ENCODE data around the gene WDR74.
"Not testable (repeated sequence)": the region's sequence is repeated elsewhere in the genome, so short reads cannot be mapped to it uniquely, and the experiment has no call there.

WDR74 gene

DNA sequence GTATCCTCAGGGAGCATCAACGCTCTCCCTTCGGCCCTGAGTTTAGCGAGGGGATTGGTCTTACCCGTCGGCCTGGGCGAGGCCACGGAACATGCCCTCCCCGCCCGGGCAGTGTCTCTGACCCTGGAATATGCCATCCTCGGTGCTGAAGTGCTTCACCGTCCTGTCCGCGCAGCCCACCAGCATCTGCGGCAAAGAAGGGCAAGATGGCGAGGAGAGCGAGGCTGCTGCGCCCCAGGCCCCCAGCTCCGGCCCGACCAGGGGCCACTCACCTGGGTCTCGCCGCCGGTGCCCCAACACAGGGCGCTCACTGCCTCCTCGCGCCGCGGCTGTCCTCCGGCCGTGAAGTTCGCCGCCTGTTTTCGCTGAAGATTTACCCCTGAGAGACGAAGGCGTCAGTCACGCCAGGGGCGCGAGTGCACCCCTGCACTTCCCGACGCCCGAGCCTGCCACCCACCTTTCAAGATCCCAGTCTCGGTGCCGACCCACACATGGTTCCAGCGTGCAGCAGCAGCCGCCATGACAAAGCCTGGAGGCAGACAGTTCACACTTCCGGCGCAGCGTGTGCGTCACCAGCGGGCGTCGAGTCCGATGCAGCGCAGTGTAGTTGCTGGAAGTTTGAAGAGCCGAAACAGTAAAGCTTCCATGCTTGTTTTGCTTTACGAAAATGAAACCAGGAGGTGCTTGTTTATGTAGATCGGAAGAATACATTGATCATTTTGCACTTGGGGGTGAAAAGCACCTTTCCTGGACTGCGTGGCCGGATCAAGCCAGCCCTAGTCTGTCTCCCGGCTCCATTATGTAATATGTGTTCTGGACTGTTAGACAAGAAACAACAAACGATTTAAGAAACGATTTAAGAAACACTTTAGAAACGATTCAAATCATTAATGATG lies at the start of gene WDR74:
Gene WDR74 (minus strand): TSS at position 541 of the 896 bp plus-strand sequence. CDS start 20 bp downstream, at position 521.
- DNase-seq = peak; percentile 92

DNA sequence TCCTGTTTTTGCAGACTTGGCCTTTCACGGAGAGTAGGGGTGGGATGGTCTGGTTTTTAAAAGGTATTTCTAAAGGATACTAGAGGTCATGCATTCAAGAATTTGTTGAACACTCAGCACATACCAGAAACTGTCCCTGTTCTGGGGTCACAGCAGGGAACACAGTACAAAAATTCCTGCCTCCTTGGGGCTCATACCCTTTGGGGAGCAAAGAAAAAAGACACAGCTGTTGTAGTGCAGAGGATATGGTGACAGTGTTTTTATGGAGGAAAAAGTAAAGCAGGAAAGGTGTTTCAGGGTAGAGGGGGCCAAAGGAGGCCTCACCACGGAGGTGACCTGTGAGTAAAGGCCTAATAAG lies 49.7 kb upstream of the WDR74 start:
- DNase-seq = no peak

DNA sequence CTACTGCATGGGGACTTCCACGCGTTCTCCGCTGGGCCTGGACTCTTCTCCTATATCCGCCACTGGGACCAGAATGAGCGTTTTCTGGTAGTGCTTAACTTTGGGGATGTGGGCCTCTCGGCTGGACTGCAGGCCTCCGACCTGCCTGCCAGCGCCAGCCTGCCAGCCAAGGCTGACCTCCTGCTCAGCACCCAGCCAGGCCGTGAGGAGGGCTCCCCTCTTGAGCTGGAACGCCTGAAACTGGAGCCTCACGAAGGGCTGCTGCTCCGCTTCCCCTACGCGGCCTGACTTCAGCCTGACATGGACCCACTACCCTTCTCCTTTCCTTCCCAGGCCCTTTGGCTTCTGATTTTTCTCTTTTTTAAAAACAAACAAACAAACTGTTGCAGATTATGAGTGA lies 49.0 kb upstream of the WDR74 start:
- DNase-seq = no peak

GRCh38 chr11:62885137-62885750 lies 45.9 kb upstream of the WDR74 start:
- DNase-seq = no peak

- no peak for DNase-seq
Measured at GRCh38 chr11:62883673-62884072, 44.3 kb upstream of the WDR74 start.

- no peak for DNase-seq
Measured at GRCh38 chr11:62882788-62883501, 43.6 kb upstream of the WDR74 start.

DNA sequence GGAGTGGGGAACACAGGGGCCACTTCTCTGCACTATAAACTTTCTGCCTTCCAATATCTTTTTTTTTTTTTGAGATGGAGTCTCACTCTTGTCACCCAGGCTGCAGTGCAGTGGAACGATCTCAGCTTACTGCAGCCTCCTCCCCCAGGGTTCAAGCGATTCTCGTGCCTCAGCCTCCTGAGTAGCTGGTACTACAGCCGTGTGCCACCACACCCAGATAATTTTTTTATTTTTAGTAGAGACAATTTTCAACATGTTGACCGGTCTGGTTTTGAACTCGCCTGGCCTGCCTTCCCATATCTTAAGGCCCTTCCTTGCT lies 43.0 kb upstream of the WDR74 start:
- no peak for DNase-seq

DNA sequence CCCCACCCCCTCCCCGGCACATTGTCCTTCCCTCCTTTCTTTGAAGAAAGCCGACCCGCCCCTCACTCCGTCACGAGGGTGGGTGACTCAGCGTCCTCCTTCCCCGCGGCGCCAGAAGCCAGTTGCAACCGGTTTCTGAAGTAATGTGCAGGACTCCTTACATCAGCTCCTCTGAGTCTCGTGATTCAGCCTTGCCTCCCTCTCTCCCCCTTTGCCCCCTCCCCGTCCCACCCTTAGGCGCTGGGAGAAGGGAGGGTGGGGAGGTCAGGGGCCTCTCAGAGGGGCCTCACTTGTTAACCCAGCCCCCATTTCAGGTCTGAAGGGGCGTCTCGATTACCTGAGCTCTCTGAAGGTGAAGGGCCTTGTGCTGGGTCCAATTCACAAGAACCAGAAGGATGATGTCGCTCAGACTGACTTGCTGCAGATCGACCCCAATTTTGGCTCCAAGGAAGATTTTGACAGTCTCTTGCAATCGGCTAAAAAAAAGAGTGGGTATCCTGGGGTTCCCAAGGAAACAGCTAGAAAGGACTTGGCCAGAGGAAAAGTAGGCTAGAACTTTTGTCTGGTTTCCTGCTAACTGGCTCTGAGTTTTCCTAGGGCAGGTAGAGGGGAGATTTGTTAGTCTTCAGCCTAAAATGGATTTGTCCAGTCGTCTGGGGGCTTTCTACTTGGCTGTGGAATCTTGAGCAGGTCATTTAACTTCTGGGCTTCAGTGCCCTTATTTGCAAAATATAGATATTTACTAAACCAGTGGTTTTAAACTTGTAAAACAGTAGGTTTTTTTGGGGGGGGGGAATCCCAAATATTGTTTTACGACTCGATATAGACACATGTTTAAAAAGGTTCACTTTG lies 42.4 kb upstream of the WDR74 start:
- peak; percentile 99 for DNase-seq

GRCh38 chr11:62880803-62881578 lies 41.6 kb upstream of the WDR74 start, which contains the start of gene SLC3A2:
Gene SLC3A2 (plus strand): TSS chr11:62880896. CDS start chr11:62881024, 128 bp downstream.
- DNase-seq = peak; percentile 87

DNA sequence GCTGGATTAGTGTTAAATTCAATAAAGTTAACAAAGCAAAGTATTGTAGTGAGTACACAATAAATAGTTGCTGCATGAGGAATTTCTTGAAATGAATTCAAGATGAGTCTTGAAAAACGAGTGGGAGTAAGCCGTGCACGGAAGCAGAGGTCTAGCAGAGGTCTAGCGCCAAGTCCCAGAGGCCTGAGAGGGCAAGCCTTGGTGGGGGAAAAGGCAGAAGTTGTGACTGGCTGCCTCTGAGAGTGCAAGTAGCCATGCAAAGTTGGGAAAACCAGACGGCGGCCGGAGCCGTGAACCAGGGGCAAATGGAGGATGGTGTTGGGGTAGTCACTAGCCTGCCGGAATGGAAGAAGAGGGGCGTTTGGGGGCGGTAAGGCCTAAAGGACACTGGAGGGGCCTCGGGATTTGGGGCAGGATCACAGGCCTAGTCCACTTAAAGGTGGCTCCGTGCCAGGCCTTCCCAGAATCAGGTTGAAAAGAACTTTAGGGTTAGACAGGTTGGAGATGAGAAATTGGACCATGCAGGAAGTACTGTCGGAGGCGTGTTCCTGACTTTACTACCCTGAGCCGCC lies 40.9 kb upstream of the WDR74 start:
- DNase-seq = peak; percentile 67

DNA sequence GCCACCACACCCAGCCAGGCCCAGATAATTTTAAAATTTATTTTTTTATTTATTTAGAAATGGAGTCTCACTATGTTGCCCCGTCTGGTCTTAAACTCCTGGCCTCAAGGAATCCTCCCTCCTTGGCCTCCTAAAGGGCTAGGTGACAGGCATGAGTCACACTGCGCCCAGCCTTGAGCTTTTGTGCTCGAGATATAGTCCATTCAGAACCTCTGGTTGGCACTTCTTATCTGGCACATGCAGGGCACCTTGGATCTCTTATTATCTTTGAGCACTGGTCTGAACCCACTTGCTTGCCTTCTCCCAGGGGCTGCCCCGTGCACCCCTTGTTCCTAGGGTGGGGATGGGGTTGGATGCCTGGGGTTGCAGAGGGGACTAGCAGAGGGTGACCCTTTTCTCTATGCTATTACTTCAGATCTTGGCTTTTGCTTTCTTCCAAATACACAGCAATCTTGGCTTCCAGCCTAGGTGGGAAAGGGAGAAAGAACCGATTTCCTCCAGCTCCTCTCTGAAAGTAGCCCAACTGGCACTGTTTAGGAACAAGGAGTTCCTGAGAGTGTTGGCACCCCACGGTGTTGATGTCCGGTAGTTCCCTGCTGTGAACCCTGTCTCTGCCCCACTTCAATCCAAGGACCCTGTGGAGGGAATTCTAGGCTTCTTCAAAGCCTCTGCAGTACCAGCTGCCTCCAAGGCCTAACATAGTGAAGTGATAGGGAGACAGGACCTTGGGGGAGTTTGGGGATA lies 40.0 kb upstream of the WDR74 start:
- DNase-seq = no peak

DNA sequence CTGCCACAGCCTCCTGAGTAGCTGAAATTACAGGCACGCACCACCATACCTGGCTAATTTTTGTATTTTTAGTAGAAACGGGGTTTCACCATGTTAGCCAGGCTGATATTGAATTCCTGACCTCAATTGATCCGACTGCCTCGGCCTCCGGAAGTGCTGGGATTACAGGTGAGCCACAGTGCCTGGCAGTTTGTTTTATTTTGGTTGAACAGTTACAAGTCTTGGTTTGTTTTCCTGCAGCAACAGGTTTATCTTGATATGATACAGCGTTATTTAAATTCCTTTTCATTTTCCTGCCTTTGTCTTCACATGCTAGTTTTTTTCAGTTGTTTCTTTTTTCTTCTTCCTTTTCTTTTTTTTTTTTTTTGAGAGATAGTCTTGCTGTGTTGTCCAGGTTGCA lies 37.3 kb upstream of the WDR74 start:
- DNase-seq = no peak

DNA sequence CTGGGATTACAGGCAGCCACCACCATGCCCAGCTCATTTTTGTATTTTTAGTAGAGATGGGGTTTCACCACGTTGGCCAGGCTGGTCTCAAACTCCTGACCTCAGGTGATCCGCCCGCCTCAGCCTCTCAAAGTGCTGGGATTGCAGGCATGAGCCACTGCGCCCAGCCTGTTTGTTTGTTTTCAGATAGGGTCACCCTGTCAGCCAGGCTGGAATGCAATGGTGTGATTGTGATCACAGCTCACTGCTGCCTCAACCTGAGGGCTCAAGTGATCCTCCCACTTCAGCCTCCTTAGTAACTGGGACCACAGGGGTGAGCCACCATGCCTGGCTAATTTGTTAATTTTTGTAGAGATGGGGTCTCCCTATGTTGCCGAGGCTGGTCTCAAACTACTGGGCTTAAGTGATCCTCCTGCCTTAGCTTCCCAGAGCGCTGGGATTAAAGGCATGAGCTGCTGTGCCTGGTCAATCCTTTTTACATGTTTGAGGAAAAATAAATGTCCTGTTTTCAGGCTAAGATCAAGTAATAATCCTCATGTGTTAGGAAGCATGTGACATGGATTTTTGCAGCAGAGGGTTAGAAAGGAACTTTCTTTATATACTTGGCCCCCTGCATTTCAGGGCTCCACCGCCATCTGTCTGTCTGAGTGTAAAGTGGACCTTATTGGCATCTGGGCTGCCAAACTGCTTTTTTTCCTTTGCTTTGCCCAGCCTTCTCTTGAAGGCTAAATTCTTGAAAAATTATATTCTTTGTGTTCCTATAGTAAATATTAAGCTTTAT lies 36.5 kb upstream of the WDR74 start:
- DNase-seq = no peak

- no peak for DNase-seq
Measured at GRCh38 chr11:62874851-62875250, 35.5 kb upstream of the WDR74 start.

DNA sequence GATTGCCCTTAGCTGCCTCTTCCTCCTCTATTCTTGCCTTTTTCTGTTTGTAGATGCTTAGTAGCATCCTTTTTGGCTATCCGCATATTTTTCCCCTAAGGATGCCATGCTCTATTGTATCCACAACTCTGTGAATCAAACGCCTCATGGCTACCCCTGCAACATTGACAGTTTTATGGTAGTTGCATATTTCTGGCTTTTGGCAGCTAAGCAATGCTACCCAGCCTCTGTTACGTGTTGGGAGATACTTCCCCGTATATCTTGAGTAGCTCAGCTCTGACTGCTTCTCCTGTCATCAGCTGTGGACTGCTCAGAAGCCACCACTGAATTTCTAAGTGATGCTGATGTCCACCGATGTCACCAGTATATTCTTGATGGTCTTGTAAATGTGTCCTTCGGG lies 26.2 kb upstream of the WDR74 start:
- no peak for DNase-seq

DNA sequence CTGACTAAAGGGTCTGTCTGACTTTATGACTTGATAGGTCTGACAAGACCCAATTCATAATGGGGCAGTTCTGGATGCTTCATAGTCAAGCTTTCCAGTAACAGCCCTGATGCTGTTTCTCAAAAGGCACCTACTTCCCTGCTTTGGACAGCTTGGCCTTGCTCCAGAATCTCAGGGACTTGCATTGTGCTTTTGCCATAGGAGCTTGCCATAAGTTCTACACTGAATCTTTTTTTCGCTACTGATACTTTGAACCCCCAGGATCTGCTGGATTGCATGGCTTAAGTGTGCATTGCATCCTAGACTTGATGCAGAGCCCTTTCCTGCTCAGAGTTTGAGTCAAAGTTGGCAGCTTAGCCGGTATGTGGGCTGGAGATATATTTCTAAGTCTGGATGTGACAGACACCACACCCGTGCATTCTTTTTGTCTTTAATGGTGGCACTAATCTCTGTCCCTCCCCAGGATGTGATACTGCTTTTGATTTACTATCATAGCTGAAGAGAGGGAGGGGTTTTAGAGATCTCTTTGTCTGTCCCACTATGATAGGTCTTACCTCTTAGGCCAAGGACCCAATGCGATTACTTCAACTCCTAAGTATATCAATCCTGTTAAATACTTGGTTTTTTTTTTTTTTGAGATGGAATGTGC lies 24.4 kb upstream of the WDR74 start:
- no peak for DNase-seq

DNA sequence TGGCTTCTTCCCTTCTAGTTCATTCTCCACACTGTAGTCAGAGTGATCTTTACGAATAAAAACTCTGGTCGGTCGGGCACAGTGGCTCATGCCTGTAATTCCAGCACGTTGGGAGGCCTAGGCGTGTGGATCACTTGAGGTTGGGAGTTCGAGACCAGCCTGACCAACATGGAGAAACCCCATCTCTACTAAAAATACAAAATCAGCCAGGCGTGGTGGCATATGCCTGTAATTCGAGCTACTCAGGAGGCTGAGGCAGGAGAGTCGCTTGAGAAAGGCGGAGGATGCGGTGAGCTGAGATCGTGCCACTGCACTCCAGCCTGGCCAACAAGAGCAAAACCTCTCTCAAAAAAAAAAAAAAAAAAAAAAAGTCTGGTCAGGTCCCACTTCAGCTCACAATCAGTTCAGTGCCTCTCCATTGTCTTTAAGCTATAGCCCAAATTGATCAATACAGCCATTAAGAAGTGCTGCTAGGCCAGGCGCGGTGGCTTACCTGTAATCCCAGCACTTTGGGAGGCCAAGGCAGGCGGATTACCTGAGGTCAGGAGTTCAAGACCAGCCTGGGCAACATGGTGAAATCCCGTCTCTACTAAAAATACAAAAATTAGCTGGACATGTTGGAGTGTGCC lies 22.3 kb upstream of the WDR74 start:
- DNase-seq = not testable (repeated sequence)

DNA sequence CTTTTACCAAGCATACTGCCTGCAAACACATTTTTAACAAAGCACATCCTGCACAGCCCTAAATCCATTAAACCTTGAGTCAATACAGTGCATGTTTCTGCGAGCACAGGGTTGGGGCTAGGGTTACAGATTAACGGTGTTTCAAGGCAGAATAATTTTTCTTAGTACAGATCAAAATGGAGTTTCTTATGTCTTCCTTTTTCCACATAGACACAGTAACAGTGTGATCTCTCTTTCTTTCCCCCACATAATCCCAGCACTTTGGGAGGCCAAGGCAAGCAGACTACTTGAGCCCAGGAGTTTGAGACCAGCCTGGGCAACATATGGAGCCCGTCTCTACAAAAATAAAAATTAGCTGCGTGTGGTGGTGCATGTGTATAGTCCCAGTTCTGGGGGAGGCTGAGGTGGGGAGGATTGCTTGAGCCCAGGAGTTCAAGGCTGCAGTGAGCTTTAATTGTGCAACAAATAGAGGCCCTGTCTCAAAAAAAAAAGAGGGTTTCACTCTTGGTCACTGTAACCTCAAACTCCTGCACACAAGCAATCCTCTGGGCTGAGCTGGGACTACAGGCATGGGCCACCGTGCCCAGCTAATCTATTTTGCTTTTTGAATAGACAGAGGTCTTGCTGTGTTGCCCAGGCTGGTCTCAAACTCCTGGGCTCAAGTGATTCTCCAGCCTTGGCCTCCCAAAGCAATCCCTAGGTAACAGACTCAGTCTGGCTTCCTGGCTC lies 21.6 kb upstream of the WDR74 start:
- no peak for DNase-seq
